Ovary (tissue), 3 donors: ENCODE data around the gene ECEL1.

Experiments
- CTCF ChIP-seq, 3 donors: fragments of 450-650 bp in 2 of 3; fragments of 200-600 bp in 1 of 3; IDR thresholded peaks; one replicate each; pipeline versions ENCODE4 v1.5.1 to v1.8.0; 2016 to 2022; ENCODE audit warnings: antibody characterized with exemption in 3 of 3, mild to moderate bottlenecking in 1 of 3
- POLR2A ChIP-seq: fragments of 450-650 bp; IDR thresholded peaks from one replicate; pipeline ENCODE4 v1.6.1; 2017; ENCODE audit warnings: antibody characterized with exemption, mild to moderate bottlenecking, moderate library complexity
- donor health status: DM: no; HTN: no; CAD: no.

GRCh38 chr2:232464544-232464885 is 23.1 kb downstream of the ECEL1 start:
- no peak for TF ChIP-seq CTCF (IDR thresholded peaks at IDR 0.05)
- TF ChIP-seq POLR2A, result no peak
